ENCODE measurements around the gene CCDC85A.

- no peak for TF ChIP-seq POLR2AphosphoS5 (IDR thresholded peaks at IDR 0.05; ENCODE audit: insufficient read depth in 1 of 2, low read depth in 1 of 2)
- no peak for TF ChIP-seq CTCF (IDR thresholded peaks at IDR 0.05)
Observed at GRCh38 chr2:56244911-56245530, 61.2 kb downstream of the CCDC85A start.

All from vagina (tissue), 2 donors.